ENCODE measurements around the gene COLEC12. TPM values are rescaled to one million over a fixed set of nuclear protein-coding genes. Genes with fewer than 3 reads are reported as not detected.

The COLEC12 gene
- total and polyA plus RNA-seq, 10 of the 15 experiments (the other 5 are each of a cell fraction or from before 2014, with no cell fraction given) = 0.04 to 0.05 TPM; not detected in 8

- TF ChIP-seq HDGF (IDR thresholded peaks at IDR 0.05) (no peak), TARDBP (IDR thresholded peaks at IDR 0.05; ENCODE audit: borderline replicate concordance) (no peak), SUZ12 (IDR thresholded peaks at IDR 0.05; ENCODE audit: unreplicated experiment) (no peak), CBFB (IDR thresholded peaks at IDR 0.05; ENCODE audit: low read depth) (no peak), RCOR1 (conservative IDR thresholded peaks at IDR 0.05; ENCODE audit: low read depth, low read length) (no peak), ZBED1 (IDR thresholded peaks at IDR 0.05; ENCODE audit: borderline replicate concordance) (no peak), GATAD2B (conservative IDR thresholded peaks at IDR 0.05; ENCODE audit: low read depth) (no peak)
- no peaks in the 10 kb centered on the region for H3K4me1 ChIP-seq (ENCODE audit: control insufficient read depth, insufficient read depth, low read length)
- ChIA-PET RAD21 (ENCODE audit: unreplicated experiment) (no interaction called here), SMC1A (ENCODE audit: uncharacterized antibody, unreplicated experiment) (no interaction called here), POLR2A (no interaction called here), CTCF (no interaction called here)
- DNase-seq (ENCODE audit: low read depth, low spot score) (no peak), FAIRE-seq (no peak), ATAC-seq (no peak)
- no peaks in the 10 kb centered on the region for H3K9me3 ChIP-seq (replicated peaks; ENCODE audit: control insufficient read depth, insufficient read depth, low read length)
- no peak overlapping the region for H3K9ac ChIP-seq (ENCODE audit: control insufficient read depth, insufficient read depth, low read length)
- H3K4me3 ChIP-seq = no peak overlapping the region
- BruUV-seq (replicated peaks) = no TSS peak
- H3K79me2 ChIP-seq (ENCODE audit: control insufficient read depth, insufficient read depth, low read length) = no peaks in the 10 kb centered on the region
- H4K20me1 ChIP-seq (ENCODE audit: control insufficient read depth, insufficient read depth) = no peaks in the 10 kb centered on the region
- no peaks in the 10 kb centered on the region; a peak in 1 of 4 replicates for H3K27me3 ChIP-seq (replicated peaks in 1 of 2; ENCODE audit: control insufficient read depth in 2 of 2, insufficient read depth in 2 of 2, low read length in 1 of 2)
- H2AFZ ChIP-seq (ENCODE audit: control insufficient read depth, low read depth, low read length) = no peak overlapping the region
- H3K27ac ChIP-seq (ENCODE audit: control insufficient read depth, insufficient read depth) = no peak overlapping the region
- WGBS (ENCODE audit: insufficient coverage, insufficient replicate concordance, low lambda C conversion rate, missing lambda C conversion rate) = 0% methylated on average over 1 of the region's 1 CpG
- intact Hi-C loops (cut with micrococcal nuclease; ENCODE audit: unreplicated experiment) (no loop called here), in situ Hi-C loops (cut with MboI) (no loop called here)
- H3K36me3 ChIP-seq (ENCODE audit: control insufficient read depth in 2 of 2, insufficient read depth in 2 of 2, low read length in 1 of 2) = no peaks in the 10 kb centered on the region
- H3K4me2 ChIP-seq (ENCODE audit: control insufficient read depth, insufficient read depth) = no peak overlapping the region
Observed at GRCh38 chr18:434410-434809, 66.1 kb downstream of the COLEC12 start.

- no TSS peak for BruUV-seq (replicated peaks)
- POLR2A ChIA-PET = no interaction called here
- intact Hi-C loops (cut with micrococcal nuclease; ENCODE audit: unreplicated experiment) (no loop called here), in situ Hi-C loops (cut with MboI) (no loop called here)
- no peaks in the 10 kb centered on the region for H3K4me1 ChIP-seq (ENCODE audit: control insufficient read depth, insufficient read depth, low read length)
- no peaks in the 10 kb centered on the region for H4K20me1 ChIP-seq (ENCODE audit: control insufficient read depth, insufficient read depth)
- CTCF ChIA-PET = no interaction called here
- FAIRE-seq = no peak
- no peaks in the 10 kb centered on the region for H3K79me2 ChIP-seq (ENCODE audit: control insufficient read depth, insufficient read depth, low read length)
- H2AFZ ChIP-seq (ENCODE audit: control insufficient read depth, low read depth, low read length) = no peak overlapping the region
- H3K4me3 ChIP-seq = no peak overlapping the region
- TF ChIP-seq CHD2 (IDR thresholded peaks at IDR 0.05; ENCODE audit: borderline replicate concordance, low read depth, low read length) (no peak), JUNB (IDR thresholded peaks at IDR 0.05) (0 out of 2 replicates have a peak, but pooled peaks have one; percentile 14)
- DNase-seq (ENCODE audit: low read depth, low spot score) = no peak
- H3K27ac ChIP-seq (ENCODE audit: control insufficient read depth, insufficient read depth) = no peak overlapping the region
- RAD21 ChIA-PET (ENCODE audit: unreplicated experiment) = no interaction called here
- no peaks in the 10 kb centered on the region; a peak in 1 of 4 replicates for H3K27me3 ChIP-seq (replicated peaks in 1 of 2; ENCODE audit: control insufficient read depth in 2 of 2, insufficient read depth in 2 of 2, low read length in 1 of 2)
- H3K4me2 ChIP-seq (ENCODE audit: control insufficient read depth, insufficient read depth) = no peak overlapping the region
- no peak for ATAC-seq
- no peak overlapping the region for H3K9ac ChIP-seq (ENCODE audit: control insufficient read depth, insufficient read depth, low read length)
- SMC1A ChIA-PET (ENCODE audit: uncharacterized antibody, unreplicated experiment) = no interaction called here
- no peaks in the 10 kb centered on the region for H3K9me3 ChIP-seq (replicated peaks; ENCODE audit: control insufficient read depth, insufficient read depth, low read length)
- 32% methylated on average over 2 of the region's 2 CpGs for WGBS (ENCODE audit: insufficient coverage, insufficient replicate concordance, low lambda C conversion rate, missing lambda C conversion rate)
- no peaks in the 10 kb centered on the region for H3K36me3 ChIP-seq (ENCODE audit: control insufficient read depth in 2 of 2, insufficient read depth in 2 of 2, low read length in 1 of 2)
Observed at GRCh38 chr18:433960-434359, 66.5 kb downstream of the COLEC12 start.

Measured in GM12878 (cell line).